Neural cell (in vitro differentiated cells): ENCODE results near the gene RPS6KA2. TPM values are rescaled to one million over a fixed set of nuclear protein-coding genes. Genes with fewer than 3 reads are reported as not detected.

Source experiments
- polyA plus RNA-seq: library from polyadenylated mRNA; depleted of rRNA; stranded (reverse); fragments of >200 nt; gene quantifications from 2 replicates; pipeline ENCODE4 v1.2.3, GENCODE V29; 2014
- small RNA-seq, 3 experiments: library from RNA; depleted of rRNA; stranded (forward); fragments of <200 nt; gene quantifications; one replicate each; pipeline ENCODE3, GENCODE V24; 2012

Gene RPS6KA2
- polyA plus RNA-seq, 1 donor from 2014 or later, result 34.3 TPM

Small RNA genes lying within 50 kb of the gene (small RNA-seq; reads per million reads assigned to genes)
- 0 to 2.0 (median 0.46) reads per million in 3 experiments for gene MIR1913

Other genes starting within 250 kb of the RPS6KA2 start
- gene MPC1, start 244.3 kb downstream of the RPS6KA2 start, polyA plus RNA-seq, result 88.8 and 112 TPM in 2 replicates
- 1.6 and 1.9 TPM in 2 replicates for gene RAMACL, start 40.6 kb downstream of the RPS6KA2 start, polyA plus RNA-seq